ENCODE measurements around the gene CD276.

- TF ChIP-seq CTCF (IDR thresholded peaks at IDR 0.05; ENCODE audit: low read depth, low read length): no peak
- no peak for TF ChIP-seq EZH2phosphoT487 (IDR thresholded peaks at IDR 0.05; ENCODE audit: low read depth)
These were observed 29.5 kb upstream of the CD276 start for GRCh38 chr15:73654659-73655058.
